ENCODE measurements around the gene ADH1A. TPM values are rescaled to one million over a fixed set of nuclear protein-coding genes. Genes with fewer than 3 reads are reported as not detected.
"Not testable (repeated sequence)": the region's sequence is repeated elsewhere in the genome, so short reads cannot be mapped to it uniquely, and the experiment has no call there.

Gene ADH1A
- total RNA-seq, 1 experiment from 2014 or later = not detected

DNA sequence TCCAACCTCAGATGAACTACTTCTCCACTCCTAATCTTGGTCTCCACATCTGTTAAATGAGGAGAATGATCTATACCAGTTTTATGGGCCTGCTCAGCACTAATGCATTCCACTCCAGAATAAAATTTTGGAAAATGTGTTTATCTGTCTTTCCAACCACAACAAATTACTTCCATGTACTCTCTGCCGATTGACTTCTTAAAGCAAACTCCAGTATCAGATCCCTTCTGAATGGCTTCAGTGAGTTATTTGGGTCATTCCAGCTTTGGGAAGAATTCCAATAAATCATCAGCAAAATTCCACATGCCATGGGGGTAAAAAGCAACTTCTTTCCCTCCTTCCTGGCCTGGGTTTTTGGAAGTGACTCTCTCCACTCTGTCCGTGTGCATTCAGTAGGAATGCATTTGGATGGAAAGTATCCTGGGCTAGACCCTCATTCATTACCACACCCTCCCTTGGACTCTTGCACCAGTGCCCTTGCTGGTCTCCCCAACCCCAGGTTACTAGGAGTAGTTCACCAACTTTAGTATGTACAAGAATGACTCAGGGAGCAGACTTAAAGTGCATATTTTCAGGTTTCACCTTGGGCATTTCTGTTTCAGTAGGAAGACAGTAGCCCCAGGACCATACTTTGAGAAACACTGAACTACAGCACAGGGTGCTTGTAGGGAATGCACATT lies 56.3 kb downstream of the ADH1A start:
- H3K9me3 ChIP-seq (ENCODE audit: low read length) = no peaks in the 10 kb centered on the region

DNA sequence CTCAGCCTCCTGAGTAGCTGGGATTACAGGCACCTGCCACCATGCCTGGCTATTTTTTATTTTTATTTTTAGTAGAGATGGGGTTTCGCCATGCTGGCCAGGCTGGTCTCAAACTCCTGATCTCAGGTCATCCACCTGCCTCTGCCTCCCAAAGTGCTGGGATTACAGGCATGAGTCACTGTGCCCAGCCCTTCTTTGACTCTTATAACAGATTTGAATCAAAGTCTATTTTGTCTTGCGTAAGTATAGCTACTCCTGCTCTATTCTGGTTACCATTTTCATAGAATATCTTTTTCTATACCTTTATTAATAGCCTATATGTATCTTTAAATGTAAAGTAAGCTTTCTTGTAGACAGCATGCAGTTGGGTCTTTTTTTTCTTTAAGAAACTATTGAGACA lies 57.4 kb downstream of the ADH1A start:
- H3K9me2 ChIP-seq (replicated peaks; ENCODE audit: low read length); CTCF ChIA-PET; H3F3A ChIP-seq (ENCODE audit: low read length, unreplicated experiment); H4K20me1 ChIP-seq (ENCODE audit: low read length); H2AFZ ChIP-seq (ENCODE audit: low read length); BruUV-seq (replicated peaks); POLR2A ChIA-PET (ENCODE audit: unreplicated experiment); intact Hi-C loops (cut with micrococcal nuclease); H3K4me3 ChIP-seq (ENCODE audit: low read length); H3K9me3 ChIP-seq (ENCODE audit: low read length); H3K27ac ChIP-seq (ENCODE audit: low read length); H3K27me3 ChIP-seq (ENCODE audit: low read length); H3K4me1 ChIP-seq (ENCODE audit: insufficient read depth, low read length); H3K36me3 ChIP-seq (ENCODE audit: low read depth, low read length); H3K9ac ChIP-seq (ENCODE audit: low read length); DNase-seq; H3K79me2 ChIP-seq (ENCODE audit: low read length); ATAC-seq; H3K4me2 ChIP-seq (ENCODE audit: low read length): not testable (repeated sequence)

More for the DNA sequence above, 56.3 kb downstream of the ADH1A start:
- no peaks in the 10 kb centered on the region for H3K36me3 ChIP-seq (ENCODE audit: low read depth, low read length)
- ChIA-PET CTCF (no interaction called here), POLR2A (ENCODE audit: unreplicated experiment) (no interaction called here)
- H3K9me2 ChIP-seq (replicated peaks; ENCODE audit: low read length) = no peaks in the 10 kb centered on the region
- DNase-seq (no peak), ATAC-seq (no peak)
- no peaks in the 10 kb centered on the region for H3K79me2 ChIP-seq (ENCODE audit: low read length)
- intact Hi-C loops (cut with micrococcal nuclease) = no loop called here
- no peaks in the 10 kb centered on the region for H4K20me1 ChIP-seq (ENCODE audit: low read length)
- no peak for TF ChIP-seq EZH2phosphoT487 (IDR thresholded peaks at IDR 0.05; ENCODE audit: borderline replicate concordance, low read length)
- TF ChIP-seq, protein P1, sequence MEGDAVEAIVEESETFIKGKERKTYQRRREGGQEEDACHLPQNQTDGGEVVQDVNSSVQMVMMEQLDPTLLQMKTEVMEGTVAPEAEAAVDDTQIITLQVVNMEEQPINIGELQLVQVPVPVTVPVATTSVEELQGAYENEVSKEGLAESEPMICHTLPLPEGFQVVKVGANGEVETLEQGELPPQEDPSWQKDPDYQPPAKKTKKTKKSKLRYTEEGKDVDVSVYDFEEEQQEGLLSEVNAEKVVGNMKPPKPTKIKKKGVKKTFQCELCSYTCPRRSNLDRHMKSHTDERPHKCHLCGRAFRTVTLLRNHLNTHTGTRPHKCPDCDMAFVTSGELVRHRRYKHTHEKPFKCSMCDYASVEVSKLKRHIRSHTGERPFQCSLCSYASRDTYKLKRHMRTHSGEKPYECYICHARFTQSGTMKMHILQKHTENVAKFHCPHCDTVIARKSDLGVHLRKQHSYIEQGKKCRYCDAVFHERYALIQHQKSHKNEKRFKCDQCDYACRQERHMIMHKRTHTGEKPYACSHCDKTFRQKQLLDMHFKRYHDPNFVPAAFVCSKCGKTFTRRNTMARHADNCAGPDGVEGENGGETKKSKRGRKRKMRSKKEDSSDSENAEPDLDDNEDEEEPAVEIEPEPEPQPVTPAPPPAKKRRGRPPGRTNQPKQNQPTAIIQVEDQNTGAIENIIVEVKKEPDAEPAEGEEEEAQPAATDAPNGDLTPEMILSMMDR (conservative IDR thresholded peaks at IDR 0.05; ENCODE audit: low read depth, low read length) = no peak
- TF ChIP-seq EZH2 (IDR thresholded peaks at IDR 0.05; ENCODE audit: low read length, unreplicated experiment) = no peak
- H3K27me3 ChIP-seq (ENCODE audit: low read length) = no peaks in the 10 kb centered on the region
- no peak overlapping the region for H3K27ac ChIP-seq (ENCODE audit: low read length)
- H3K4me1 ChIP-seq (ENCODE audit: insufficient read depth, low read length) = no peaks in the 10 kb centered on the region
- no peaks in the 10 kb centered on the region for H3F3A ChIP-seq (ENCODE audit: low read length, unreplicated experiment)
- BruUV-seq (replicated peaks) = no TSS peak
- no peak overlapping the region for H3K4me2 ChIP-seq (ENCODE audit: low read length)
- H3K4me3 ChIP-seq (ENCODE audit: low read length) = no peak overlapping the region
- no peak overlapping the region for H2AFZ ChIP-seq (ENCODE audit: low read length)
- H3K9ac ChIP-seq (ENCODE audit: low read length) = no peak overlapping the region

DNA sequence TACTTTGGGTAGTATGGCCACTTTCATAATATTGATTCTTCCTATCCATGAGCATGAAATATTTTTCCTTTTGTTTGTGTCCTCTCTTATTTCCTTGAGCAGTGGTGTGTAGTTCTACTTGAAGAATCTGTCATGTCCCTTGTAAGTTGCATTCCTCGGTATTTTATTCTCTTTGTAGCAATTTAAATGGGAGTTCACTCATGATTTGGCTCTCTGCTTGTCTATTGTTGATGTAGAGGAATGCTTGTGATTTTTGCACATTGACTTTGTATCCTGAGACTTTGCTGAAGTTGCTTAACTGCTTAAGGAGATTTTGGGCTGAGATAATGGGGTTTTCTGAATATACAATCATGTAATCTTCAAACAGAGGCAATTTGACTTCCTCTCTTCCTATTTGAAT lies 62.1 kb downstream of the ADH1A start:
- H3K9ac ChIP-seq (ENCODE audit: low read length); H3K4me2 ChIP-seq (ENCODE audit: low read length); CTCF ChIA-PET; H3K4me1 ChIP-seq (ENCODE audit: insufficient read depth, low read length); BruUV-seq (replicated peaks); ATAC-seq; H3K9me3 ChIP-seq (ENCODE audit: low read length); H3K27me3 ChIP-seq (ENCODE audit: low read length); DNase-seq; H3K27ac ChIP-seq (ENCODE audit: low read length); H4K20me1 ChIP-seq (ENCODE audit: low read length); H3K4me3 ChIP-seq (ENCODE audit: low read length); H3K79me2 ChIP-seq (ENCODE audit: low read length); H3K36me3 ChIP-seq (ENCODE audit: low read depth, low read length); POLR2A ChIA-PET (ENCODE audit: unreplicated experiment); H3F3A ChIP-seq (ENCODE audit: low read length, unreplicated experiment); H3K9me2 ChIP-seq (replicated peaks; ENCODE audit: low read length); intact Hi-C loops (cut with micrococcal nuclease); H2AFZ ChIP-seq (ENCODE audit: low read length): not testable (repeated sequence)

DNA sequence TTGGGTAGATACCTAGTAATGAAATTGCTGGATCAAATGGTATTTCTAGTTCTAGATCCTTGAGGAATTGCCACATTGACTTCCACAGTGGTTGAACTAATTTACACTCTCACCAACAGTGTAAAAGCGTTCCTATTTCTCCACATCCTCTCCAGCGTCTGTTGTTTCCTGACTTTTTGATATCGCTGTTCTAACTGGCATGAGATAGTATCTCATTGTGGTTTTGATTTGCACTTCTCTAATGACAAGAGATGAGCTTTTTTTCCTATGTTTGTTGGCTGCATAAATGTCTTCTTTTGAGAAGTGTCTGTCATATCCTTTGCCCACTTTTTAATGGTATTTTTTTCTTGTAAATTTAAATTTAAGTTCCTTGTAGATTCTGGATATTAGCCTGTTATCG lies 63.1 kb downstream of the ADH1A start:
- not testable (repeated sequence) for BruUV-seq (replicated peaks)

More for the DNA sequence above, 63.1 kb downstream of the ADH1A start:
- H3K27me3 ChIP-seq (ENCODE audit: low read length); H3K27ac ChIP-seq (ENCODE audit: low read length); POLR2A ChIA-PET (ENCODE audit: unreplicated experiment); CTCF ChIA-PET; H3F3A ChIP-seq (ENCODE audit: low read length, unreplicated experiment); ATAC-seq; H2AFZ ChIP-seq (ENCODE audit: low read length); H3K9me3 ChIP-seq (ENCODE audit: low read length); H3K4me2 ChIP-seq (ENCODE audit: low read length); H3K4me1 ChIP-seq (ENCODE audit: insufficient read depth, low read length); H3K9ac ChIP-seq (ENCODE audit: low read length); DNase-seq; H3K9me2 ChIP-seq (replicated peaks; ENCODE audit: low read length); H3K79me2 ChIP-seq (ENCODE audit: low read length); H3K36me3 ChIP-seq (ENCODE audit: low read depth, low read length); intact Hi-C loops (cut with micrococcal nuclease); H3K4me3 ChIP-seq (ENCODE audit: low read length); H4K20me1 ChIP-seq (ENCODE audit: low read length): not testable (repeated sequence)

Other genes starting within 250 kb of the ADH1A start
- 83.1 and 94.5 TPM in 2 replicates for gene ADH5, start 202.2 kb downstream of the ADH1A start, total RNA-seq (2014; rRNA removed)
- gene ADH4, start 146.7 kb downstream of the ADH1A start, total RNA-seq (2014; rRNA removed) = not detected in 2 replicates
- gene ADH6, start 71.7 kb downstream of the ADH1A start, total RNA-seq (2014; rRNA removed) = not detected in 2 replicates
- gene ADH1B, start 30.4 kb upstream of the ADH1A start, total RNA-seq (2014; rRNA removed) = not detected in 2 replicates
- gene ADH1C, start 61.8 kb upstream of the ADH1A start, total RNA-seq (2014; rRNA removed) = not detected in 2 replicates
- not detected in 2 replicates for gene ADH7, start 144.4 kb upstream of the ADH1A start, total RNA-seq (2014; rRNA removed)
- not detected in 2 replicates for gene C4orf17, start 220.0 kb upstream of the ADH1A start, total RNA-seq (2014; rRNA removed)

All from PC-3 (cell line).